ENCODE data around the gene NUP93. TPM values are rescaled to one million over a fixed set of nuclear protein-coding genes. Genes with fewer than 3 reads are reported as not detected.

NUP93 gene
- total and polyA plus RNA-seq, 2 experiments from 2014 or later = 23.5 to 35.7 TPM

DNA sequence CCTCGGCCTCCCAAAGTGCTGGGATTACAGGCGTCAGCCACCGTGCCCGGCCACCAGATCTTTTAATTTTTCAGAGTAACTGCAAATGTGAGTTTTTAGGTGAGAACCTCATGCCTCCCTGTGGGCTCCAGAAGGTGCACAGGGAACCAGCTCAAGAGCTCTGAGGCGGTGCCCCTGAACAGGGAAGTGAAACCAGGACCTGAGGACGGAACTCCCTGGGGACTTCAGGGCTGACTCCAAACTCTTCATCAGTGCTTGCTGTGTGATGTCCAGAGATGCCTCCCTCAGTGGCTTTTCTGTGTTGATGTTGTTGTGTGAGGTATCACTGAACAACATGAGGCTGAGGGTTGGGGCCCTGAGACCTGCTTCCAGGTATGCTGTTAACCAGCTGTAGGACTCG, 158.9 kb downstream of the NUP93 start:
- no peak overlapping the region for H3K4me2 ChIP-seq
- no peak for TF ChIP-seq EZH2phosphoT487 (IDR thresholded peaks at IDR 0.05; ENCODE audit: low read depth, severe bottlenecking, unreplicated experiment)
- TF ChIP-seq EZH2 (IDR thresholded peaks at IDR 0.05; ENCODE audit: borderline replicate concordance) = no peak
- TF ChIP-seq, protein P1, sequence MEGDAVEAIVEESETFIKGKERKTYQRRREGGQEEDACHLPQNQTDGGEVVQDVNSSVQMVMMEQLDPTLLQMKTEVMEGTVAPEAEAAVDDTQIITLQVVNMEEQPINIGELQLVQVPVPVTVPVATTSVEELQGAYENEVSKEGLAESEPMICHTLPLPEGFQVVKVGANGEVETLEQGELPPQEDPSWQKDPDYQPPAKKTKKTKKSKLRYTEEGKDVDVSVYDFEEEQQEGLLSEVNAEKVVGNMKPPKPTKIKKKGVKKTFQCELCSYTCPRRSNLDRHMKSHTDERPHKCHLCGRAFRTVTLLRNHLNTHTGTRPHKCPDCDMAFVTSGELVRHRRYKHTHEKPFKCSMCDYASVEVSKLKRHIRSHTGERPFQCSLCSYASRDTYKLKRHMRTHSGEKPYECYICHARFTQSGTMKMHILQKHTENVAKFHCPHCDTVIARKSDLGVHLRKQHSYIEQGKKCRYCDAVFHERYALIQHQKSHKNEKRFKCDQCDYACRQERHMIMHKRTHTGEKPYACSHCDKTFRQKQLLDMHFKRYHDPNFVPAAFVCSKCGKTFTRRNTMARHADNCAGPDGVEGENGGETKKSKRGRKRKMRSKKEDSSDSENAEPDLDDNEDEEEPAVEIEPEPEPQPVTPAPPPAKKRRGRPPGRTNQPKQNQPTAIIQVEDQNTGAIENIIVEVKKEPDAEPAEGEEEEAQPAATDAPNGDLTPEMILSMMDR (IDR thresholded peaks at IDR 0.05; ENCODE audit: poor library complexity) = no peak
- 92% methylated on average over 7 of the region's 7 CpGs for WGBS (ENCODE audit: low lambda C conversion rate, missing lambda C conversion rate)
- no peak overlapping the region for H3K27ac ChIP-seq
- no peaks in the 10 kb centered on the region for H3K9me3 ChIP-seq (ENCODE audit: low read depth)
- no peaks in the 10 kb centered on the region for H3K27me3 ChIP-seq
- no peak overlapping the region for H2AFZ ChIP-seq
- H3K9me2 ChIP-seq (replicated peaks; ENCODE audit: insufficient read depth) = no peaks in the 10 kb centered on the region
- H3K4me3 ChIP-seq = no peak overlapping the region
- H3K4me1 ChIP-seq (ENCODE audit: insufficient read depth) = no peaks in the 10 kb centered on the region
- no peak for DNase-seq (ENCODE audit: low spot score)
- H3K36me3 ChIP-seq (replicated peaks; ENCODE audit: insufficient read depth, low read depth) = no peaks in the 10 kb centered on the region
- no peaks in the 10 kb centered on the region for H4K20me1 ChIP-seq (ENCODE audit: insufficient read depth, poor library complexity, severe bottlenecking)
- H3K79me2 ChIP-seq = no peaks in the 10 kb centered on the region

DNA sequence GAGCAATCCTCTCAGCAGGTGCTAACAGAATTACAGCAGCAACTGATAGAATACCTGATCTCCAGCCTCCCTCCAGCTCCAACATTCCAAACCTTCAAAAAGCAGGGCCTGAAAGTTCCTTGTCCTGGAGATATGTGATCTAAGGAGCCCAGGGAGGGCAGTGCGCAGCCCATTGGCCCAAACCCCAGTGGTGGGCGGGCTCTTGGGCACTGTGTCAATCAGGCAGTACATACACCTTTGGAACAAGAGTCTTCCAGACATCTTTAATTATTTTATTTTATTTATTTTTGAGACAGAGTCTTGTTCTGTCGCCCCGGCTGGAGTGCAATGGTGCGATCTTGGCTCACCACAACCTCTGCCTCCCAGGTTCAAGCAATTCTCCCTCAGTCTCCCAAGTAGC, 159.3 kb downstream of the NUP93 start:
- Histone ChIP-seq H3K36me3 (replicated peaks; ENCODE audit: insufficient read depth, low read depth) (no peaks in the 10 kb centered on the region), H3K79me2 (no peaks in the 10 kb centered on the region), H3K4me2 (no peak overlapping the region), H4K20me1 (ENCODE audit: insufficient read depth, poor library complexity, severe bottlenecking) (no peaks in the 10 kb centered on the region), H2AFZ (no peak overlapping the region), H3K9me2 (replicated peaks; ENCODE audit: insufficient read depth) (no peaks in the 10 kb centered on the region), H3K9me3 (ENCODE audit: low read depth) (no peaks in the 10 kb centered on the region), H3K4me1 (ENCODE audit: insufficient read depth) (no peaks in the 10 kb centered on the region), H3K27ac (no peak overlapping the region), H3K4me3 (no peak overlapping the region), H3K27me3 (no peaks in the 10 kb centered on the region)
- no peak for TF ChIP-seq EZH2 (IDR thresholded peaks at IDR 0.05; ENCODE audit: borderline replicate concordance)
- DNase-seq (ENCODE audit: low spot score) = no peak
- 88% methylated on average over 5 of the region's 5 CpGs for WGBS (ENCODE audit: low lambda C conversion rate, missing lambda C conversion rate)

DNA sequence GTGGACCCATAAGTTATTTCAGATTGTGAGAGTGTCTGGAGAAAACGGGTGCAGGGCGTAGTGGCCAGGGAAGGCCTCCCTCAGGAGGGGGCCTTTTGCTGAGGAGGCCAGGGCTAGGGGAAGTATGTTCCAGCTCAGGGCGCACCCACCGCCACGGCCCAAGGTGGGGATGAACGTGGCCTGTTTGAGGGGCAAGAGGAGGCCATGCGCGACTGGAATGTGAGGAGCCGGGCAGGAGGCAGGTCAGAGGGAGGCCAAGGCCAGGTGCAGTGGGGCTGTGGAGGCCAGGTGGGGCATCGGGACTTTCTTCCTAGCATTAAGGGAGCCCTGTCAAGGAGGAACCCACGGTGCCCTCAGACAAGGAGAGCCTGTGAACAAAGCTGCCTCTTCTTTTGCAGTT, 161.8 kb downstream of the NUP93 start:
- H2AFZ ChIP-seq = no peak overlapping the region
- H3K36me3 ChIP-seq (replicated peaks; ENCODE audit: insufficient read depth, low read depth) = no peaks in the 10 kb centered on the region
- no peak overlapping the region for H3K4me3 ChIP-seq
- 82% methylated on average over 11 of the region's 11 CpGs for WGBS (ENCODE audit: low lambda C conversion rate, missing lambda C conversion rate)
- no peaks in the 10 kb centered on the region for H3K9me3 ChIP-seq (ENCODE audit: low read depth)
- no peaks in the 10 kb centered on the region for H3K27me3 ChIP-seq
- DNase-seq (ENCODE audit: low spot score) = no peak
- TF ChIP-seq EZH2 (IDR thresholded peaks at IDR 0.05; ENCODE audit: borderline replicate concordance) (no peak), EZH2phosphoT487 (IDR thresholded peaks at IDR 0.05; ENCODE audit: low read depth, severe bottlenecking, unreplicated experiment) (no peak)
- TF ChIP-seq, protein P1 (IDR thresholded peaks at IDR 0.05; ENCODE audit: poor library complexity) = no peak
- no peaks in the 10 kb centered on the region for H3K4me1 ChIP-seq (ENCODE audit: insufficient read depth)
- H3K79me2 ChIP-seq = no peaks in the 10 kb centered on the region
- H3K4me2 ChIP-seq = no peak overlapping the region
- H3K27ac ChIP-seq = no peak overlapping the region
- H4K20me1 ChIP-seq (ENCODE audit: insufficient read depth, poor library complexity, severe bottlenecking) = no peaks in the 10 kb centered on the region
- no peaks in the 10 kb centered on the region for H3K9me2 ChIP-seq (replicated peaks; ENCODE audit: insufficient read depth)

GRCh38 chr16:56892705-56893104, 162.8 kb downstream of the NUP93 start:
- no peaks in the 10 kb centered on the region for H3K36me3 ChIP-seq (replicated peaks; ENCODE audit: insufficient read depth, low read depth)
- no peak overlapping the region for H3K4me2 ChIP-seq
- TF ChIP-seq EZH2 (IDR thresholded peaks at IDR 0.05; ENCODE audit: borderline replicate concordance) (no peak), EZH2phosphoT487 (IDR thresholded peaks at IDR 0.05; ENCODE audit: low read depth, severe bottlenecking, unreplicated experiment) (no peak)
- TF ChIP-seq, protein P1 (IDR thresholded peaks at IDR 0.05; ENCODE audit: poor library complexity) = no peak
- no peaks in the 10 kb centered on the region for H3K79me2 ChIP-seq
- no peak overlapping the region for H2AFZ ChIP-seq
- no peak for DNase-seq (ENCODE audit: low spot score)
- no peaks in the 10 kb centered on the region for H3K27me3 ChIP-seq
- H3K4me1 ChIP-seq (ENCODE audit: insufficient read depth) = no peaks in the 10 kb centered on the region
- no peaks in the 10 kb centered on the region for H3K9me2 ChIP-seq (replicated peaks; ENCODE audit: insufficient read depth)
- H3K9me3 ChIP-seq (ENCODE audit: low read depth) = no peaks in the 10 kb centered on the region
- WGBS (ENCODE audit: low lambda C conversion rate, missing lambda C conversion rate) = 90% methylated on average over 14 of the region's 14 CpGs
- H4K20me1 ChIP-seq (ENCODE audit: insufficient read depth, poor library complexity, severe bottlenecking) = no peaks in the 10 kb centered on the region
- no peak overlapping the region for H3K27ac ChIP-seq
- H3K4me3 ChIP-seq = no peak overlapping the region

Measured in hepatocyte (in vitro differentiated cells).